Testis (tissue), 3 donors: ENCODE measurements around the gene ADISSP. TPM values are rescaled to one million over a fixed set of nuclear protein-coding genes. Genes with fewer than 3 reads are reported as not detected.

Source experiments
- DNase-seq: peaks from one replicate; pipeline ENCODE4 v3.0.0-alpha.2; 2019
- H3K27ac ChIP-seq, 2 donors: fragments of 200-600 bp; sonication (generic); one replicate each; pipeline ENCODE4 v1.5.1; 2019
- H3K27me3 ChIP-seq: fragments of 200-600 bp; sonication (generic); one replicate; pipeline ENCODE4 v1.5.1; 2019
- H3K36me3 ChIP-seq: fragments of 200-600 bp; sonication (generic); one replicate; pipeline ENCODE4 v1.5.1; 2017; ENCODE audit warnings: low read depth; ENCODE audit errors: missing control alignments
- H3K4me1 ChIP-seq: fragments of 200-600 bp; sonication (generic); one replicate; pipeline ENCODE4 v1.5.1; 2019
- H3K4me3 ChIP-seq, 2 donors: fragments of 200-600 bp; sonication (generic); one replicate each; pipeline ENCODE4 v1.5.1; 2017 to 2019
- H3K9me3 ChIP-seq: fragments of 200-600 bp; sonication (generic); one replicate; pipeline ENCODE4 v1.5.1; 2017
- POLR2A ChIP-seq: fragments of 450-650 bp; IDR thresholded peaks from one replicate; pipeline ENCODE4 v1.6.1; 2017; ENCODE audit warnings: antibody characterized with exemption, mild to moderate bottlenecking, moderate library complexity
- WGBS, 2 donors: methylation state at CpG; one replicate each; pipeline ENCODE4 v1.1.5; 2018; 5-methylcytosine and 5-hydroxymethylcytosine counted together
- intact Hi-C: fragments of 100-400 bp; cut with DNase I; formaldehyde crosslinking; loops from one replicate; pipeline ENCODE4 v1.15.1; 2023; ENCODE audit warnings: low total_unique reads
- polyA plus RNA-seq: library from polyadenylated mRNA; stranded (reverse); fragments of 350-450 nt; fragmentation: Illumina TruSeq; extraction: RNeasy Lipid Tissue Mini Kit (QIAGEN cat#74804); gene quantifications from one replicate; pipeline ENCODE4 v1.2.3, GENCODE V29; 2014; ENCODE audit warnings: low read depth, low replicate concordance; ENCODE audit not compliant: insufficient read depth
- total RNA-seq, 2 donors: library from RNA; depleted of rRNA; stranded (reverse); fragments of >200 nt; gene quantifications; one replicate each; pipeline ENCODE4 v1.2.3, GENCODE V29; 2016
- TF ChIP-seq, protein P1 (sequence below), 3 experiments: fragments of 450-650 bp in 2 of 3; fragments of 200-600 bp in 1 of 3; sonication (generic) in 1 of 3; IDR thresholded peaks; one replicate each; pipeline ENCODE4 v1.5.1; 2016 to 2019; ENCODE audit warnings: antibody characterized with exemption in 3 of 3, mild to moderate bottlenecking in 2 of 3, moderate library complexity in 1 of 3

Gene ADISSP
- total and polyA plus RNA-seq, 3 donors from 2014 or later = 17.6 to 36.5 (median 19.7) TPM

DNA sequence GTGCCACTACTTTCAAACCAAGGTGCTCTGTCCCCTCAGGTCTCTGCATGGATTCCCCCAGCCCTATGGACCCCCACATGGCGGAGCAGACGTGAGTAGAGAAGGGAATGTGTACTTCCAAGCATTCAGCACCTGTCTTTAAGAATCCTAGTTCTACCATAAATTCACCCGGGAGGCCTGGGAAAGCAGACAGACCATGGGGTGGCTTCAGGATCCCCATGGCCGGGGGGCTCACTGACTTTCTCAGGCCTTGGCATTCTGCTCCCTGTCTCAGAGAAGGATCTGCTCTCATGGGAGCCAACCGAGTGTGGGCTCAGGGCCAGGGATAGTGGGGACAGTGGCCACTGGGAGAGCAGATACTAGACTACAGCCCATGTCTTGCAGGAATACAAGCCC lies 30.8 kb upstream of the ADISSP start:
- TF ChIP-seq POLR2A = no peak
- TF ChIP-seq, protein P1, sequence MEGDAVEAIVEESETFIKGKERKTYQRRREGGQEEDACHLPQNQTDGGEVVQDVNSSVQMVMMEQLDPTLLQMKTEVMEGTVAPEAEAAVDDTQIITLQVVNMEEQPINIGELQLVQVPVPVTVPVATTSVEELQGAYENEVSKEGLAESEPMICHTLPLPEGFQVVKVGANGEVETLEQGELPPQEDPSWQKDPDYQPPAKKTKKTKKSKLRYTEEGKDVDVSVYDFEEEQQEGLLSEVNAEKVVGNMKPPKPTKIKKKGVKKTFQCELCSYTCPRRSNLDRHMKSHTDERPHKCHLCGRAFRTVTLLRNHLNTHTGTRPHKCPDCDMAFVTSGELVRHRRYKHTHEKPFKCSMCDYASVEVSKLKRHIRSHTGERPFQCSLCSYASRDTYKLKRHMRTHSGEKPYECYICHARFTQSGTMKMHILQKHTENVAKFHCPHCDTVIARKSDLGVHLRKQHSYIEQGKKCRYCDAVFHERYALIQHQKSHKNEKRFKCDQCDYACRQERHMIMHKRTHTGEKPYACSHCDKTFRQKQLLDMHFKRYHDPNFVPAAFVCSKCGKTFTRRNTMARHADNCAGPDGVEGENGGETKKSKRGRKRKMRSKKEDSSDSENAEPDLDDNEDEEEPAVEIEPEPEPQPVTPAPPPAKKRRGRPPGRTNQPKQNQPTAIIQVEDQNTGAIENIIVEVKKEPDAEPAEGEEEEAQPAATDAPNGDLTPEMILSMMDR (IDR thresholded peaks at IDR 0.05) = no peak
- WGBS, 2 donors = 76 to 91% methylated on average over 4 to 5 of the region's 5 CpGs
- no peak for DNase-seq

DNA sequence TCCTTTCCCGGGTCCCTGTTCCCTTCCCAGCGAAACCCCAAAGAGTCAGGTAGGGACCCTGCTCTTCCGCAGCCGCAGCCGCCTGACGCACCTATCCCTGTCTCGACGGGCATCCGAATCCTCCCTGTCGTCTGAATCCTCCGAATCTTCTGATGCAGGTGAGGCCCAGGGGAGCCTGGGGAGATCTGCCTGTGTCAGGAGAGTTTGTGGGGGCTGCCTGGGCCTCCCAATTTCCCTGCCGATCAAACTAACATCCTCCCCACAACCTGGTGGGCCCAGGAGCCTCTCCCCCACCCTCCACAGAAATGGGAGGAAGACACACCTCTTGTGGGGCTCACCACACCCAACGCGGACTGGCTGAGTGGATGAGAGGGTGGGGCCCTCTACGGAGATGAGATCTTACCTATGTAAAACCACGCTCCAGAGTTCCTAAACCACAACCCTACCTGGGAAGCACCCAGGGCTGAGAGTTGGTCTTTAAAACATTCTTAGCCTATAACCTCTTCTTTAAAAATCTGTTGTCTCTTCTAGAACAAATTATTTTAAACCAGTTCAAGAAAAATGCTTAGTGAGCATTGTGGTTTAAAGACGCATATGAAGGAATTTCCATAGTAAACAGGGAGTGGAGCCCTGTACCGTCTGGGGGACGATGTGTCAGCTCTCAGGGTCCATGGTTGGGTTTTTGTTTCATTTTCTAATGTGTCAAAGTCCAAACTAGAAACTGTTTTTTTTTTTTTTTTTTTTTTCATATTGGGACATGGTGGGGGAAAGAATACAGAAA lies 30.2 kb upstream of the ADISSP start:
- Histone ChIP-seq H3K36me3 (no peaks in the 10 kb centered on the region), H3K27me3 (no peaks in the 10 kb centered on the region), H3K9me3 (no peaks in the 10 kb centered on the region), H3K4me3 (no peak overlapping the region), H3K27ac (no peak overlapping the region), H3K4me1 (peaks cover 3% of the 10 kb centered on the region)
- intact Hi-C loops = no loop called here
- TF ChIP-seq, protein P1 (IDR thresholded peaks at IDR 0.05) = no peak
- no peak for DNase-seq
- WGBS, 2 donors = 70 to 79% methylated on average over 19 of the region's 19 CpGs

More for the DNA sequence above, 30.8 kb upstream of the ADISSP start:
- Histone ChIP-seq H3K27me3 (no peaks in the 10 kb centered on the region), H3K4me1 (peaks cover 3% of the 10 kb centered on the region), H3K27ac (no peak overlapping the region), H3K36me3 (no peaks in the 10 kb centered on the region), H3K9me3 (no peaks in the 10 kb centered on the region), H3K4me3 (no peak overlapping the region)
- intact Hi-C loops = no loop called here

DNA sequence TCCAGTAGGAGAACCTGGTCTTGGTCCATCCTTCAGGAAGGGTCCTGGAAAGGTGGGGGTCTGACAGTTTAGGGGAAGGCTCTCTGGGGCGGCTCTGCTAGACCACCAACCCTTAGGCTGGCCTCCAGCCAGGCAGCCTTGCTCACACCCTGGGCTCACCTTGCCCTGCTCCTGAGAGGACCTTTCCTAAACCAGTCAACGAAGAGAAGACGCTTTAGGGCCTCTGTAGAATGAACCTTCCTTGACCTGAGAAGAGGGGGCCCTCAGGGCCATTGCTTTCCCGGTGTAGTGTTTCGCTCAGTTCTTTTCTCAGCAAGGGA lies 29.6 kb upstream of the ADISSP start:
- intact Hi-C loops = no loop called here
- no peak for DNase-seq
- H3K4me1 ChIP-seq = peaks cover 3% of the 10 kb centered on the region
- TF ChIP-seq, protein P1 (IDR thresholded peaks at IDR 0.05) = no peak
- TF ChIP-seq POLR2A = no peak
- H3K27me3 ChIP-seq = no peaks in the 10 kb centered on the region
- no peaks in the 10 kb centered on the region for H3K9me3 ChIP-seq
- no peak overlapping the region for H3K27ac ChIP-seq
- H3K36me3 ChIP-seq = no peaks in the 10 kb centered on the region
- WGBS, 2 donors = 78 to 85% methylated on average over 5 of the region's 5 CpGs
- H3K4me3 ChIP-seq = no peak overlapping the region

DNA sequence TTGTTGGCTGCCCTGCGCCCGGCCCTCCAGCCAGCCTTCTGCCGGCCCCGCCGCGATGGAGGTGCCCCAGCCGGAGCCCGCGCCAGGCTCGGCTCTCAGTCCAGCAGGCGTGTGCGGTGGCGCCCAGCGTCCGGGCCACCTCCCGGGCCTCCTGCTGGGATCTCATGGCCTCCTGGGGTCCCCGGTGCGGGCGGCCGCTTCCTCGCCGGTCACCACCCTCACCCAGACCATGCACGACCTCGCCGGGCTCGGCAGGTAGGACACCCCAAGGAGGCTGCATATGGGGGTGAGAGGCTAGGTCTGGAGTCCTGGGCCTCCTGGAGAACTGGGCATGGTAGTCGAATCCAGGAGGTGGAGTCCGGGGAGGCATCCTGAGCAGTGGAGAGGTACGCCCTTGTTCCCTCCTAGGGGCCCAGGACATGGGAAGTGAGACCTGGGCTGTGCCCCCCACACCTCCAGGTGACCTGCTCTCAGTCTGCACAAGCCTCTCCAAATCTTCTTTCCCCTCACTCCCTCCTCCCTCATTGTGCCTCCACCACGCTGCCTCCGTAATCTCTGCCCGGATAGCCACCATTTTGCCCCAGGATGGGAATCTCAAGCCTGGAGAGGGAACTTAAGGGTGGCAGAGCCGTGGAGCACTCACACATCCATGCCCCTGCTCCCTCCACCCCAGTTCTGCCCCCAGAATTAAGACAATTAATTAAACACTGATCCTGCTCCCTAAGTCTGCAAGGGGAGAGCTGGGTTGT lies 29.1 kb upstream of the ADISSP start:
- no peaks in the 10 kb centered on the region for H3K9me3 ChIP-seq
- no peak for TF ChIP-seq POLR2A
- TF ChIP-seq, protein P1 (IDR thresholded peaks at IDR 0.05) = no peak
- no peak for DNase-seq
- no peaks in the 10 kb centered on the region for H3K36me3 ChIP-seq
- WGBS, 2 donors = 46 to 59% methylated on average over 5 to 8 of the region's 33 CpGs
- peaks cover 3% of the 10 kb centered on the region for H3K4me1 ChIP-seq
- H3K27ac ChIP-seq = peak overlapping the region; percentile 92 to 94
- no peaks in the 10 kb centered on the region for H3K27me3 ChIP-seq
- intact Hi-C loops = no loop called here
- peak overlapping the region; percentile 59 to 77 for H3K4me3 ChIP-seq
